Osteocyte (in vitro differentiated cells): ENCODE data around the gene DOLK. TPM values are rescaled to one million over a fixed set of nuclear protein-coding genes. Genes with fewer than 3 reads are reported as not detected.

ENCODE experiments used
- DNase-seq: peaks from one replicate; pipeline ENCODE4 v3.0.0; 2021; ENCODE audit warnings: mixed read lengths; ENCODE audit not compliant: unreplicated experiment; ENCODE audit errors: extremely low spot score
- H3K27ac Mint-ChIP-seq: one replicate; pipeline ENCODE4 v1.8.0; 2021; ENCODE audit warnings: mild to moderate bottlenecking, mixed read lengths; ENCODE audit not compliant: unreplicated experiment
- H3K27me3 Mint-ChIP-seq: one replicate; pipeline ENCODE4 v1.8.0; 2021; ENCODE audit warnings: mixed read lengths; ENCODE audit not compliant: unreplicated experiment
- H3K36me3 Mint-ChIP-seq: one replicate; pipeline ENCODE4 v1.8.0; 2021; ENCODE audit warnings: mixed read lengths; ENCODE audit not compliant: unreplicated experiment
- H3K4me1 Mint-ChIP-seq: one replicate; pipeline ENCODE4 v1.8.0; 2021; ENCODE audit warnings: mixed read lengths; ENCODE audit not compliant: unreplicated experiment
- H3K4me3 Mint-ChIP-seq: one replicate; pipeline ENCODE4 v1.8.0; 2021; ENCODE audit warnings: mild to moderate bottlenecking, moderate library complexity, mixed read lengths; ENCODE audit not compliant: unreplicated experiment
- H3K9me3 Mint-ChIP-seq: one replicate; pipeline ENCODE4 v1.8.0; 2021; ENCODE audit warnings: mixed read lengths; ENCODE audit not compliant: unreplicated experiment
- total RNA-seq: library from RNA; stranded (reverse); gene quantifications from 2 replicates; pipeline ENCODE4 v1.2.1, GENCODE V29; 2021
- TF ChIP-seq, protein P1 (sequence below): fragments of 200-600 bp; sonication (generic); IDR thresholded peaks from 2 replicates; pipeline ENCODE4 v1.5.0; 2021; ENCODE audit warnings: antibody characterized with exemption, mild to moderate bottlenecking, moderate library complexity

The DOLK gene
- total RNA-seq, 1 donor from 2014 or later: 27.4 TPM

DNA sequence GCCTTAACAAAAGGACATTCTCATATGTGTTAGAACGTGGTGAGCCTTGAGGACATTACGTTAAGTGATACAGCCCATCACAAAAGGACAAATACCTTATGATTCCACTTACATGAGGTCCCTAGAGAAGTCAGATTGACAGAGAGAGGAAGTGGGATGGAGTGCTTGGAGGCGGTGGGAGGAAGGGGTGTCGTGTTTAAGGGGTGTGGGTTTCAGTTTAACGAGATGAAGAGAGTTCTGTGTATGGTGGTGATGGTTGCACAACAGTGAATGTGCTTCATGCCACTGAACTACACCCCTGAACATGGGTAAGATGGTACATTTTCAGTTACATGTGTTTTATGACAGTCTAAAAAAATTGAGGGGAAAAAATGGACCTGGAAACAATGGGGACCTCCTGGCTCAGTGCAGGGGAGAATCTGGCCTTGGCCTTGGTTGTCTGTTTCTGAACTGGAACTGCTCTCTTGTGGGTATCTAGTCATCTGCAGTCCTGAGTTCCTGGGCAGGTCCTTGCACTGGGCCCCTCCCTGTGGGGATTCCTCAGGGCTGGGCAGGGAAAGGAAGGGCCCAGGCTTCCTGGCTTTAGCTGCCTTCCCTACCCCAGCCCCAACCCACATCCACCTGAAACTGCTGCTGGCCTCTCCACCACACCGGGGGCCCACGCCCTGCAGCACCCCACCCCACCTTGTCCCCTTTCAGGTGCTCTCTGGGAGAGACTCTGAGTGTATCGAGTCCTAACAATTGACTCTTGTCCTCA lies 47.7 kb downstream of the DOLK start:
- Mint-ChIP-seq H3K27me3 (no peaks in the 10 kb centered on the region), H3K36me3 (peaks cover 3% of the 10 kb centered on the region), H3K9me3 (no peaks in the 10 kb centered on the region), H3K4me3 (no peak overlapping the region), H3K27ac (peak overlapping the region; percentile 39), H3K4me1 (peaks cover 48% of the 10 kb centered on the region)
- DNase-seq: no peak
- TF ChIP-seq, protein P1, sequence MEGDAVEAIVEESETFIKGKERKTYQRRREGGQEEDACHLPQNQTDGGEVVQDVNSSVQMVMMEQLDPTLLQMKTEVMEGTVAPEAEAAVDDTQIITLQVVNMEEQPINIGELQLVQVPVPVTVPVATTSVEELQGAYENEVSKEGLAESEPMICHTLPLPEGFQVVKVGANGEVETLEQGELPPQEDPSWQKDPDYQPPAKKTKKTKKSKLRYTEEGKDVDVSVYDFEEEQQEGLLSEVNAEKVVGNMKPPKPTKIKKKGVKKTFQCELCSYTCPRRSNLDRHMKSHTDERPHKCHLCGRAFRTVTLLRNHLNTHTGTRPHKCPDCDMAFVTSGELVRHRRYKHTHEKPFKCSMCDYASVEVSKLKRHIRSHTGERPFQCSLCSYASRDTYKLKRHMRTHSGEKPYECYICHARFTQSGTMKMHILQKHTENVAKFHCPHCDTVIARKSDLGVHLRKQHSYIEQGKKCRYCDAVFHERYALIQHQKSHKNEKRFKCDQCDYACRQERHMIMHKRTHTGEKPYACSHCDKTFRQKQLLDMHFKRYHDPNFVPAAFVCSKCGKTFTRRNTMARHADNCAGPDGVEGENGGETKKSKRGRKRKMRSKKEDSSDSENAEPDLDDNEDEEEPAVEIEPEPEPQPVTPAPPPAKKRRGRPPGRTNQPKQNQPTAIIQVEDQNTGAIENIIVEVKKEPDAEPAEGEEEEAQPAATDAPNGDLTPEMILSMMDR: no peak

- Mint-ChIP-seq H3K4me3 (no peak overlapping the region), H3K36me3 (peaks cover 3% of the 10 kb centered on the region), H3K27me3 (no peaks in the 10 kb centered on the region), H3K4me1 (peaks cover 46% of the 10 kb centered on the region), H3K9me3 (no peaks in the 10 kb centered on the region), H3K27ac (peak overlapping the region; percentile 39)
- TF ChIP-seq, protein P1: no peak
- DNase-seq: no peak
These were observed 48.4 kb downstream of the DOLK start for GRCh38 chr9:128898845-128899565.

- Mint-ChIP-seq H3K36me3 (peaks cover 6% of the 10 kb centered on the region), H3K27me3 (no peaks in the 10 kb centered on the region), H3K4me1 (peaks cover 44% of the 10 kb centered on the region), H3K4me3 (no peak overlapping the region), H3K27ac (peak overlapping the region; percentile 54), H3K9me3 (no peaks in the 10 kb centered on the region)
- DNase-seq: no peak
- TF ChIP-seq, protein P1: no peak
These were observed 49.0 kb downstream of the DOLK start for GRCh38 chr9:128898382-128898781.

DNA sequence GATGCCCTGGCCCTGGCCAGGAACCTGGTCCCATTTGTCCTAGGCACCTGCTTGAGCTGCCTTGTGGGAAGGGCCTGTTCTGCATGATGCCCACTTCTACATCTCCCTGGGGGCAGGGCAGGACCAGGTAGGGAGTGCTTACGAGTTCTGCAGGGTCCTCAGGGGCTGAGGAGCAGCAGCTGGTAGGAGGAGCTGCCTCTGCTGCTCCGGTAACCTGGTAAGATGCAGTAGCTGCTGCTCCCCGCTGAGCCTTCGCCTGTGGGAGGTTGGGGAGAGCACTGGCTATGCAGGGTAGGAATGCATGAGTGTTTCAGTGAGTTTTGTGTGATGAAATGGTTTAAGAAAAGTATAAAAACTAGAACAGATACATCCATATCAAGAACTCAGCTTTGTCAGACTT lies 51.8 kb downstream of the DOLK start:
- Mint-ChIP-seq H3K27ac (peak overlapping the region; percentile 47), H3K4me1 (peaks cover 47% of the 10 kb centered on the region), H3K9me3 (no peaks in the 10 kb centered on the region), H3K4me3 (no peak overlapping the region), H3K36me3 (peaks cover 9% of the 10 kb centered on the region), H3K27me3 (no peaks in the 10 kb centered on the region)
- TF ChIP-seq, protein P1: no peak
- no peak for DNase-seq

Other genes with a start within 250 kb of the DOLK start
- 7.5 and 8.0 TPM in 2 replicates for gene PKN3, start 245.1 kb downstream of the DOLK start, total RNA-seq
- 24.7 and 24.8 TPM in 2 replicates for gene ZDHHC12, start 223.5 kb downstream of the DOLK start, total RNA-seq
- 61.2 and 61.9 TPM in 2 replicates for gene ZER1, start 175.7 kb downstream of the DOLK start, total RNA-seq
- 32.8 and 33.3 TPM in 2 replicates for gene TBC1D13, start 160.3 kb downstream of the DOLK start, total RNA-seq
- gene ENDOG, start 129.1 kb downstream of the DOLK start, total RNA-seq: 24.4 and 29.3 TPM in 2 replicates
- 34.8 and 36.7 TPM in 2 replicates for gene SPOUT1, start 117.8 kb downstream of the DOLK start, total RNA-seq
- 5.3 and 6.5 TPM in 2 replicates for gene KYAT1, start 65.7 kb downstream of the DOLK start, total RNA-seq
- 39.5 and 42.8 TPM in 2 replicates for gene LRRC8A, start 65.5 kb downstream of the DOLK start, total RNA-seq
- gene PHYHD1, start 26.6 kb downstream of the DOLK start, total RNA-seq: 4.6 and 6.0 TPM in 2 replicates
- gene NUP188, start 96 bp upstream of the DOLK start, total RNA-seq: 44.5 and 49.0 TPM in 2 replicates
- gene SH3GLB2, start 80.7 kb upstream of the DOLK start, total RNA-seq: 105 and 113 TPM in 2 replicates
- 27.5 and 29.9 TPM in 2 replicates for gene MIGA2, start 89.0 kb upstream of the DOLK start, total RNA-seq
- gene DOLPP1, start 133.5 kb upstream of the DOLK start, total RNA-seq: 13.3 and 19.3 TPM in 2 replicates
- gene CRAT, start 163.2 kb upstream of the DOLK start, total RNA-seq: 55.1 and 55.5 TPM in 2 replicates
- 140 and 150 TPM in 2 replicates for gene PTPA, start 163.8 kb upstream of the DOLK start, total RNA-seq
- gene IER5L, start 230.7 kb upstream of the DOLK start, total RNA-seq: 60.8 and 63.0 TPM in 2 replicates